Osteoblast (primary cell): ENCODE measurements around the gene RASSF4. TPM values are rescaled to one million over a fixed set of nuclear protein-coding genes. Genes with fewer than 3 reads are reported as not detected.

Experiments
- DNase-seq: peaks from one replicate; pipeline ENCODE4 v3.0.0; 2011; ENCODE audit warnings: low spot score, mixed read lengths; ENCODE audit not compliant: insufficient read length; ENCODE audit errors: missing footprints
- H2AFZ ChIP-seq: 2 replicates; pipeline ENCODE4 v1.6.0; 2011; ENCODE audit warnings: mild to moderate bottlenecking, low read length
- H3K27ac ChIP-seq: 2 replicates; pipeline ENCODE4 v1.5.1; 2011; ENCODE audit warnings: mild to moderate bottlenecking, low read depth, low read length, moderate library complexity
- H3K27me3 ChIP-seq: 2 replicates; pipeline ENCODE4 v1.6.0; 2012; ENCODE audit warnings: mild to moderate bottlenecking, control low read depth, inconsistent platforms, low read length, moderate library complexity; ENCODE audit not compliant: insufficient read depth
- H3K36me3 ChIP-seq: 2 replicates; pipeline ENCODE4 v1.5.1; 2011; ENCODE audit warnings: mild to moderate bottlenecking, low read length, control low read depth, moderate library complexity; ENCODE audit not compliant: insufficient read depth
- H3K4me1 ChIP-seq: 2 replicates; pipeline ENCODE4 v1.5.1; 2011; ENCODE audit warnings: mild to moderate bottlenecking, low read length, control low read depth, moderate library complexity; ENCODE audit not compliant: insufficient read depth
- H3K4me2 ChIP-seq: 2 replicates; pipeline ENCODE4 v1.6.0; 2011; ENCODE audit warnings: mild to moderate bottlenecking, low read length; ENCODE audit not compliant: insufficient read depth
- H3K4me3 ChIP-seq: fragments of 200-600 bp; sonication (generic); 3 replicates; pipeline ENCODE4 v1.5.1; 2012; ENCODE audit warnings: mild to moderate bottlenecking, low read length, inconsistent platforms; ENCODE audit not compliant: insufficient read depth
- H3K79me2 ChIP-seq: 2 replicates; pipeline ENCODE4 v1.6.0; 2012; ENCODE audit warnings: mild to moderate bottlenecking, low read length, control low read depth, inconsistent platforms; ENCODE audit not compliant: insufficient read depth
- H3K9me3 ChIP-seq: 2 replicates; pipeline ENCODE4 v1.5.1; 2011; ENCODE audit warnings: low read depth, low read length, control low read depth
- H4K20me1 ChIP-seq: 2 replicates; pipeline ENCODE4 v1.6.0; 2012; ENCODE audit warnings: mild to moderate bottlenecking, low read length, control low read depth; ENCODE audit not compliant: insufficient read depth
- total RNA-seq: library from RNA; depleted of rRNA; stranded (reverse); fragments of >200 nt; gene quantifications from 2 replicates; pipeline ENCODE4 v1.2.3, GENCODE V29; 2012
- TF ChIP-seq, protein P1 (sequence below): IDR thresholded peaks from 2 replicates; pipeline ENCODE4 v1.5.1; 2011; ENCODE audit warnings: mild to moderate bottlenecking, low read depth, low read length, moderate library complexity; ENCODE audit errors: extremely low read depth

RASSF4 gene
- total RNA-seq, 1 donor = 4.0 TPM

DNA sequence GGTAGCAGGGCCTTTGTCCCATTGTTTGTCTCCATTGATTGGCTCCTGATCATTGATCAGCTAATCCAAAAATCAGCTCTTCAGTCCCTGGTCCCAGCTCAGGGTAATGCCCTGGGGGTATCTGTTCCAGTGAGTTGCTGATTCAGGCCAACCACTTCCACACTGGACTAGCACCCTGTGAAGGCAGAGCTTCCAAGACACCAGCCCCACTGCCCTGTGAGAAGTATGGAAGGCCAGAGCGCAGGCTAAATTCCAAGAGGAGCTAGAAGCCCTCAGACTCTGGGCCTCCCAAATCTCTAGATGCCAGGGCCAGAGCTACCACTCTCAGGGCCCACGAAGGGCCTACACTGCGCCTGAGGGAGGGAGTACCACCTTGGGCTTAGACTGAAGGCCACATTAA, 38.1 kb upstream of the RASSF4 start:
- no peaks in the 10 kb centered on the region for H4K20me1 ChIP-seq
- H3K4me2 ChIP-seq = no peak overlapping the region

DNA sequence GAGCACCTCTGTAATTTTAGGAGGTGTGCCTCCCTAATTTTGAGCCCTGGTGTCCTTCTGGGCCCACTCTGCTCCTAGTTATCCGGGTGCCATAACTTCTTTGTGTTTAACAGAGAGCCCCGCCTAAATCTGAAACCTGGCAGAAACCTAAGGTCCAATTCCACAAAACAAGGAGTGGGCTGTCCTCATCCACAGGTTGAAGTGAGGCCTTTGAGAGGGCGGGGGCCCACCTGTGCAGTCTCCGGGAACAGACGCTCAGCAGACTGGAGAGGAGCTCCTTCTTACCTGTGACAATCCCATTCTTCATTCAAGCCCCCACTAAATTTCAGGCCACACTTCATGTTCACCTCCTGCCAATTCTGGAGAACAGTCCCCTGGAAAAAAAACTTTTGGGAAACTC, 37.6 kb upstream of the RASSF4 start:
- H3K4me2 ChIP-seq = no peak overlapping the region
- no peaks in the 10 kb centered on the region for H3K9me3 ChIP-seq
- H3K27ac ChIP-seq = no peak overlapping the region
- no peak for DNase-seq
- H3K36me3 ChIP-seq = no peaks in the 10 kb centered on the region
- no peaks in the 10 kb centered on the region for H3K79me2 ChIP-seq
- TF ChIP-seq, protein P1, sequence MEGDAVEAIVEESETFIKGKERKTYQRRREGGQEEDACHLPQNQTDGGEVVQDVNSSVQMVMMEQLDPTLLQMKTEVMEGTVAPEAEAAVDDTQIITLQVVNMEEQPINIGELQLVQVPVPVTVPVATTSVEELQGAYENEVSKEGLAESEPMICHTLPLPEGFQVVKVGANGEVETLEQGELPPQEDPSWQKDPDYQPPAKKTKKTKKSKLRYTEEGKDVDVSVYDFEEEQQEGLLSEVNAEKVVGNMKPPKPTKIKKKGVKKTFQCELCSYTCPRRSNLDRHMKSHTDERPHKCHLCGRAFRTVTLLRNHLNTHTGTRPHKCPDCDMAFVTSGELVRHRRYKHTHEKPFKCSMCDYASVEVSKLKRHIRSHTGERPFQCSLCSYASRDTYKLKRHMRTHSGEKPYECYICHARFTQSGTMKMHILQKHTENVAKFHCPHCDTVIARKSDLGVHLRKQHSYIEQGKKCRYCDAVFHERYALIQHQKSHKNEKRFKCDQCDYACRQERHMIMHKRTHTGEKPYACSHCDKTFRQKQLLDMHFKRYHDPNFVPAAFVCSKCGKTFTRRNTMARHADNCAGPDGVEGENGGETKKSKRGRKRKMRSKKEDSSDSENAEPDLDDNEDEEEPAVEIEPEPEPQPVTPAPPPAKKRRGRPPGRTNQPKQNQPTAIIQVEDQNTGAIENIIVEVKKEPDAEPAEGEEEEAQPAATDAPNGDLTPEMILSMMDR = no peak
- no peaks in the 10 kb centered on the region for H4K20me1 ChIP-seq
- H3K4me1 ChIP-seq = no peaks in the 10 kb centered on the region
- no peak overlapping the region for H3K4me3 ChIP-seq
- peaks cover 30% of the 10 kb centered on the region for H3K27me3 ChIP-seq
- no peak overlapping the region for H2AFZ ChIP-seq

More for the DNA sequence above, 38.1 kb upstream of the RASSF4 start:
- Histone ChIP-seq H3K27me3 (peaks cover 34% of the 10 kb centered on the region), H3K4me3 (no peak overlapping the region), H2AFZ (no peak overlapping the region), H3K4me1 (no peaks in the 10 kb centered on the region), H3K79me2 (no peaks in the 10 kb centered on the region), H3K36me3 (no peaks in the 10 kb centered on the region), H3K27ac (no peak overlapping the region), H3K9me3 (no peaks in the 10 kb centered on the region)
- no peak for DNase-seq
- TF ChIP-seq, protein P1 = no peak

DNA sequence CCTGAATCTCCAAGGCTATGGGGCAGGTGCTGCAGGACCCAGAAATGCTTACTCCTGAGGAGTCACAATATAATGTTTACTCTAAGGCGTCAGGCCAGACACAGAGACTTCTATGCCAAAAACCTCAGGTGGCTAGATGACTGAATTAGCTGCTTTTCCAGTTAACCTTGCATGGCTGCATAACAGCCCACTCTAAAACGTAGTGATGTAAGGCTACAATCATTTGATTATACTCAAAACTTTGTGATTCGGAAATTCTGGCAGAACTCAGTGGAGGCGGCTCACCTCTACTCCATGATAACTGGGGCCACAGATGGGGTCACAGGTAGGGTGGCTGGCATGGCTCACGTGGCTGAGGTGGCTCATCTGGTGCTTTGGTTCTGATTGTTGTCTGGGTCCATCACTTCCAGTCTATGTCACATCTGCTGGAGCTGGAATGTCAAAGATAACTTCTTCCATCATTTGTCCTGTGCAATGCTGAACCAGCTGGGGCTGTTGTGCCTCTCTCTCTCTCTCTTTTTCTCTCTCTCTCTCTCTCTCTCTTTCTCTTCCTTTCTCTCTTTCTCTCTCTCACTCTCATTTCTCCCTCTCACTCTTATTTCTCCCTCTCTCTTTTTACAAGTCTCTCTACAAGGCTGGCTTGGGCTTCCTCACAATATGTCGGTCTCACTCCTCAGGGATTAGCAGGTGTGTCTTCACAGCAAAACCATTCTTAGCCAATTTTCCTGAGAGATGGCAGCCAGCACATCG, 36.6 kb upstream of the RASSF4 start:
- TF ChIP-seq, protein P1 = no peak
- no peak overlapping the region for H3K4me2 ChIP-seq
- H3K79me2 ChIP-seq = no peaks in the 10 kb centered on the region
- no peaks in the 10 kb centered on the region for H3K9me3 ChIP-seq
- peaks cover 29% of the 10 kb centered on the region for H3K27me3 ChIP-seq
- H3K36me3 ChIP-seq = no peaks in the 10 kb centered on the region
- H3K27ac ChIP-seq = no peak overlapping the region
- no peaks in the 10 kb centered on the region for H4K20me1 ChIP-seq
- no peak for DNase-seq
- peaks cover 2% of the 10 kb centered on the region for H3K4me1 ChIP-seq
- no peak overlapping the region for H3K4me3 ChIP-seq
- no peak overlapping the region for H2AFZ ChIP-seq

DNA sequence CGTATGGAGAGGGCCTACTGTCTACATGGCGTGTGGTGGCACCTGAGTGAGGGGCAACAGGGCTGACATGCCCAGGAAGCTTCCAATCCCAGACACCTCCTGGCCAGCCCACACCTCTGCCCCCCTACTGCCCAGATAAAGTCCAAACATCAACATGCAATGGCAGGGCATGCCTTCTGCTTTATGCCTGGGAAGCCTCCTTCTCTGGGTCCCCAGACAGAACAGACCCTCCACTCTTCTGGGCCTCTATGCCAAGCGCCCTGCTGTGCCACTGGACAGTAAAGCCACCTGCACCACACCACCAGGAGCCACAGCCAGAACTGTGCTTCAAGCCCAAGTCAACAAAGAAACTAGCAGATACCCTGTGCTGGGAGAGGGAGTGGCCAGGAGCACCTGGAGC, 36.0 kb upstream of the RASSF4 start:
- Histone ChIP-seq H3K27ac (no peak overlapping the region), H3K9me3 (no peaks in the 10 kb centered on the region), H3K4me3 (no peak overlapping the region), H3K4me2 (no peak overlapping the region), H2AFZ (no peak overlapping the region), H3K4me1 (peaks cover 2% of the 10 kb centered on the region), H4K20me1 (no peaks in the 10 kb centered on the region), H3K27me3 (peaks cover 22% of the 10 kb centered on the region), H3K36me3 (no peaks in the 10 kb centered on the region), H3K79me2 (no peaks in the 10 kb centered on the region)
- TF ChIP-seq, protein P1 = no peak
- DNase-seq = no peak
